ENCODE measurements around the gene CCM2L.

DNA sequence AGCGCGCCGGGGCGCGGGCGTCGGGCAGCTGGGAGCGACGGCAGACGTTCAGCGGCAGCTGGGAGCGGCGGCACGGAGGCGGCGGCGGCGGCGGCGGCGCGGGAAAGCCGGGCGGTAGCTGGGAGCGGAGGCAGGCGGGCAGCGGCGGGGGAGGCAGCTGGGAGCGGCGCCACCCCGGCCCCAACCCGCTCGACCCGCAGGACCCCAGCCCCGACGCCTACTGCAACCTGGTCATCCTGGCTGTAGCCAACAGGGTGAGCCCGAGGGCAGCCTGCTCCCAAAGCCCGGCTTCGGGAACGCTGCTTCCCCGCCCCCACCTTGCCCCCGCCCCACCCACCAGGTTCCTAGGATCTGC is 8.9 kb downstream of the CCM2L start:
- TF ChIP-seq CTCF (IDR thresholded peaks at IDR 0.05) = no peak
- TF ChIP-seq POLR2A (IDR thresholded peaks at IDR 0.05) = no peak
